GM18861 (cell line): Measurements from ENCODE around the gene MUC21.
"Not testable (repeated sequence)": the region's sequence is repeated elsewhere in the genome, so short reads cannot be mapped to it uniquely, and the experiment has no call there.

ENCODE experiments used
- ATAC-seq: cut with Tn5 transposase; IDR thresholded peaks from one replicate; pipeline ENCODE4 v1.9.1; 2021; ENCODE audit not compliant: unreplicated experiment

The MUC21 gene

GRCh38 chr6:30966154-30966553, 17.4 kb upstream of the MUC21 start:
- no peak for ATAC-seq

GRCh38 chr6:30969171-30969570, 14.3 kb upstream of the MUC21 start:
- not testable (repeated sequence) for ATAC-seq

- ATAC-seq: no peak
Measured at GRCh38 chr6:30970946-30971345, 12.6 kb upstream of the MUC21 start.

- no peak for ATAC-seq
Measured at GRCh38 chr6:30972816-30973215, 10.7 kb upstream of the MUC21 start.

DNA sequence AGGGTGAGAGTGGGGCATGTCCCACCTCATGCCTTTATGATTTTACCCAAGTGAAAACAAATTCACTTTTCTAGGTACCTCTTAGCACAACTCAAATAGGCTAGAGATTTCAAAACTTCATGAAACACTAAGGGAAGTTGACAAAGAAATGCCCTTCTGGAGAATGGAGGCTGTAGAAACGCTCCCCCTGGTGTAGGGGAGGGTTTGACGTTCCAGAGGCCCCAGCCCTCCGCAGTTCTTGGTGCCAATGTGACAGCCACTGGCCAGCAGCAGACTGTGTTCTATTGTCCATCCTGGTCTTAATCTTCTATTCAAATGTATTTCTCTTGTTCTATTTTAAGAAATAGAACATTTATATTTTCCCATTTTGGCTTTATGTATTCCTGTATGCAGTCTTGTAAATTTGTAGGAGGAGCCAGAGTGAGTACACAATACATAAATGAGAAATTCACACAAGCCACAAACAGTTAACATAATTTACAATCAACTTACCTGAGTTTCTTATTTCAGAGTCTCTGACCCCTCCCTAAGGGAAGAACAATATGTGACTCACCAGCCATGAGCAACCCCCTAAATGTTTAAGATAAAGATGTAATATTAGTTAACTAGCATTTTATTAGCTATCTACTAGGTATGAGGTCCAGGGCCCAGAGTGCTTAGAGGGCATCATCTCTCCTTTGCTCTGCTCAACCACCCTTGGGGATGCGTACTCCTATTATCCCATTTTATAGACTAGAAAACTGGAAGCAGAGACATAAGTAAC, 8.8 kb upstream of the MUC21 start:
- no peak for ATAC-seq

- no peak for ATAC-seq
Measured at GRCh38 chr6:30979141-30979540, 4.4 kb upstream of the MUC21 start.

GRCh38 chr6:30979690-30980089, 3.8 kb upstream of the MUC21 start:
- ATAC-seq: no peak

GRCh38 chr6:30981942-30982772, 1.4 kb upstream of the MUC21 start:
- no peak for ATAC-seq

DNA sequence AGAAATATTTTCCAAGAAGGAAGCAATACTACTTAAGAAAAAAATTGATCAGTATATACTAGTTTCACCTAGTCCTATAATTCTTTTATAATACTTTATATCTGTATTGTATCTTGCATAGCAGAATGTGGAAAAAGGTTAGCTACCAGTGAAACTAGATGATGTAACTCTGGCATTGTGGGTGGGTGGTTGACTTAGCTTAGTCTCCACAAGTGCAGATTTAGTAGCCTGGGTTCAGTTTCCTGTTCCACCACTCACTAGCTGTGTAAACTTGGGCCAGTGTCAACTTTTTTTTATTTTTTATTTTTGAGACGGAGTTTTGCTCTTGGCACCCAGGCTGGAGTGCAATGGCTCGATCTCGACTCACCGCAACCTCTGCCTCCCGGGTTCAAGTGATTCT, 2.0 kb downstream of the MUC21 start:
- ATAC-seq: no peak

DNA sequence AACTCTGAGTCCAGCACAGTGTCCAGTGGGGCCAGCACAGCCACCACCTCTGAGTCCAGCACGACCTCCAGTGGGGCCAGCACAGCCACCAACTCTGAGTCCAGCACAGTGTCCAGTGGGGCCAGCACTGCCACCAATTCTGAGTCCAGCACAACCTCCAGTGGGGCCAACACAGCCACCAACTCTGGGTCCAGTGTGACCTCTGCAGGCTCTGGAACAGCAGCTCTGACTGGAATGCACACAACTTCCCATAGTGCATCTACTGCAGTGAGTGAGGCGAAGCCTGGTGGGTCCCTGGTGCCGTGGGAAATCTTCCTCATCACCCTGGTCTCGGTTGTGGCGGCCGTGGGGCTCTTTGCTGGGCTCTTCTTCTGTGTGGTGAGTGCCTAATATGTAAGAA, 3.8 kb downstream of the MUC21 start:
- ATAC-seq: no peak

- ATAC-seq: no peak
Measured at GRCh38 chr6:30988209-30988825, 4.8 kb downstream of the MUC21 start.

GRCh38 chr6:30990422-30991086, 7.0 kb downstream of the MUC21 start:
- ATAC-seq: no peak

DNA sequence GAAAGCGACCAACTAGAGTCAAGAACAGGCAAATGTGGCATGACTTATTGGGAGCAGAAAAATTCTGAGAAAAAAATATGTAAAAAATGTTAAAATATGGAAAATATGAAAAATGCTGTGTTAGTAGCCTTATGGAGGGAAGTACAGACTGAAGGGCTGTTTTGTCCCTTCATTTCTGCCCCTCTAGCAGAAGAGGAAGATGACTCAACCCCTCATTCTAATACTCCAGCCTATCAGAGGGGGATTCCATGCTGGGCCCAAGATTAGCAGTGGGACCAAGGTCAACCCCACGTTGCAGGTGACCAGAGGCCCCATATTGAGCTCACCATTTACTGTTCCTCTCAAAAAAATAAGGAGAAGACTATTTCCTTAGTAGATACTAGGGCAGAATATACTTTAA, 8.4 kb downstream of the MUC21 start:
- no peak for ATAC-seq

DNA sequence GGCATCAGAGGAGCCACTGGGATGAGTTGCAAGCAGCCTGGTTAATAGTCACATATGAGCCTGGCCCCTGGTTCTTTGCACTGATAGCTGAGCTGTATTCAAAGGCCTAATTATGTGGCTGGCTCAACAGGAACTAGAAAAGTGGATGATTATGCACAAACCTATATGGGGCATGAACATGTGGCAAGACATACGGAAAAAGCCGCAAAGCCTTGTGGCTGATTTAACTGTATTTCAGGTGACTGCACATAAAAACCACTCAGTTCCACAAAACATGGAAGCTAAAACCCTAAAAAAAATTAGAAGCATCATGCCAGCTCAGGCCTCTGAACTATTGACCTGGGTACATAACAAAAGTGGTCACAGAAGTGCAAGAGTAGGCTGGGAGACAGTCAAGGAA, 13.8 kb downstream of the MUC21 start:
- ATAC-seq: no peak

GRCh38 chr6:30998785-30999184, 15.3 kb downstream of the MUC21 start:
- ATAC-seq: no peak

DNA sequence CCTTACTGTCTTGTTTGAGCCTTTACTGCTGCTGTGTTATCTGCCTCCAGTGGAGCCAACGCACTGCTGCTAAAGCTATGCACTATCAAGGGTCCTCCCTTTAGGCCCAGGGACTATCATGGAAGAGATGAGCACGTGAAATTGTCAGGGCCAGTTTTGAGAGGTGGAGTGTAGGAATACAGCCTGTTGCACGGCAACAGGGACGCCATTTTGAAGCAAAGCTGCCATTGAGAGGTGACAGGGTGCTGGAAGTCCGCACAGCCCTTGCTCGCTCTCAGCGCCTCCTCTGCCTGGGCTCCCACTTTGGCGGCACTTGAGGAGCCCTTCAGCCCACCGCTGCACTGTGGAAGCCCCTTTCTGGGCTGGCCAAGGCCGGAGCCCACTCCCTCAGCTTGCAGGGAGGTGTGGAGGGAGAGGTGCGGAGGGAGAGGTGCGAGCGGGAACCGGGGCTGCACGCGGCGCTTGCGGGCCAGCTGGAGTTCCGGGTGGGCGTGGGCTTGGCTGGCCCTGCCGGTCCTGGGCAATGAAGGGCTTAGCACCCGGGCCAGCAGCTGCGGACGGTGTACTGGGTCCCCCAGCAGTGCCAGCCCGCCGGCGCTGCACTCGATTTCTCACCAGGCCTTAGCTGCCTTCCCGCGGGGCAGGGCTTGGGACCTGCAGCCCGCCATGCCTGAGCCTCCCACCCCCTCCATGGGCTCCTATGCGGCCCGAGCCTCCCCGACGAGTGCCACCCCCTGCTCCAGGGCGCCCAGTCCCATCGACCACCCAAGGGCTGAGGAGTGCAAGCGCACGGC, 16.7 kb downstream of the MUC21 start:
- not testable (repeated sequence) for ATAC-seq

GRCh38 chr6:31001281-31001888, 17.9 kb downstream of the MUC21 start:
- ATAC-seq: no peak

GRCh38 chr6:31002471-31002870, 19.0 kb downstream of the MUC21 start:
- no peak for ATAC-seq

- ATAC-seq: no peak
Measured at GRCh38 chr6:31004794-31005193, 21.3 kb downstream of the MUC21 start.
